GM04503 (cell line): Measurements from ENCODE around the gene SEC24B.

Source experiments
- DNase-seq: peaks from one replicate; pipeline ENCODE4 v3.0.0-alpha.2; 2012; ENCODE audit warnings: low read depth

Gene SEC24B

GRCh38 chr4:109433205-109434006, at the start of gene SEC24B:
Gene SEC24B, plus strand, starts transcription at chr4:109433815. Its CDS starts 55 bp downstream, at chr4:109433870.
- DNase-seq, result no peak

- DNase-seq, result no peak
Observed at GRCh38 chr4:109383823-109384222, 49.8 kb upstream of the SEC24B start.

DNA sequence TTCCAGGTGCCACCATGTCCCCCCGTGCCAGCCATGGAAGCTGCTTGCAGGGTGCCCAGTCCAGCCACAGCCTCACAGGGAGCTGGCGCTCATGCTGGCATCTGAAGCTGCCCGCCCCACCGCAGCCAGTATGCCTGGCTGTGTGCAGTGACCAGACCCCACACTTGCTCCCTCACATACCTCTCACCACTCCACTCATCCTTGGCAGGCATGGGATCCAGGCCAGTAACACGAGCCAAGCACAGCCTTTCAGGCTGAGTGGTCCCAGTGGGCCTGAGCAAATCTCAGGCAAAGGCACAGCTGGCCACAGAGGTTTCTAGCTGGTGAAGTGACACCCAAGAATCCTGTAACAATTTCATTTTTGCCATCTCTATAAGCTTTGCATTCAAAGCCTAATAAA, 48.4 kb upstream of the SEC24B start:
- no peak for DNase-seq

- no peak for DNase-seq
Observed at GRCh38 chr4:109389369-109390114, 44.1 kb upstream of the SEC24B start.

DNA sequence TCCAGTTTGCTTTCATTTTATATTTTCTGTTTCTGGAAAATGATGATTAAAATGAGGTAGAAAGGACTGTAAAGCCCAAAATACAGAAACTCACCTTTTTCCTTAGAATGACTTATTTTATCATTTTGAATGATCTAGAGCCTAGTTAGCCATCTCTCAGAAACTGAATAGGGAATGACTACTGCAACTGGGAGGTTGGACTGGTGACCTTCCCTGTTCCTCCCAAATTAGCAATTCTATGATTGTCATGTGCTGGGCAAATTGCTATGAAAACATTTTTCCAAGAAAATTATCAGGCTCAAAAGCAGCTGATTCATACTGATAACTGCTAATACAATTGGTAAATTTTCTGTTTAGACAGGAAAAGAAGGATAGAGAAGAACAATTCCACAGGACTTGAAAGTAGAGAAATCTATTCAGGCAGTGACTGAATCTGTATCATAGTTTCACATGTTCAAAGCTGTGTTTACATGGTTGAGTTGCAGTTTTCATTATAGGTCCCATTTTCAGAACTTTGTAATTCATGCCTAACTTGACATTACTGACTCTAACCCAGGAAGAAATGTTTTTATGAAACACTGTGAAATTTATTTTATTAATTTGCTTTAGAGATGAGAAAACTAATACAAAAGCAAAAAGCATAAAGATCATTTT, 43.4 kb upstream of the SEC24B start:
- DNase-seq, result no peak

- DNase-seq, result no peak
Observed at GRCh38 chr4:109395694-109396093, 37.9 kb upstream of the SEC24B start.

DNA sequence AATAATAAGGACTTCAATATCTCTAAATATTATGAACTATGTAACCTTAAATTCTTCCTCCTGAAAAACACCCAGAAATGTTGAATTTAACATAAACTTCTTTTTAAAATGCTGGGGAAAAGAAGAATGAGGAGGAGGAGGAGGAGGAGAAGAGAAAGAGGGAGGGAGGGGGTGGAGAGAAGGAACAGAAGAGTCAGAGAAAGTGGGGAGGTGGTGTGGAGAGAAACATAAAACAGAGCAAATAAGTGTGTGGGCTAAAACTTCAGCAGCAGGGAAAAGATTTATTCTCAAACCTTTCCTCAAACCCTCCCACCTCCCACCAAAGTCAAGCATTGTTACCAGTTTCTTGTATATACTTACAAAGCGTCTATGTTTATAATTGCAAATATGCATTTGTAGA, 34.7 kb upstream of the SEC24B start:
- no peak for DNase-seq

- DNase-seq, result no peak
Observed at GRCh38 chr4:109406337-109406931, 27.2 kb upstream of the SEC24B start.

DNA sequence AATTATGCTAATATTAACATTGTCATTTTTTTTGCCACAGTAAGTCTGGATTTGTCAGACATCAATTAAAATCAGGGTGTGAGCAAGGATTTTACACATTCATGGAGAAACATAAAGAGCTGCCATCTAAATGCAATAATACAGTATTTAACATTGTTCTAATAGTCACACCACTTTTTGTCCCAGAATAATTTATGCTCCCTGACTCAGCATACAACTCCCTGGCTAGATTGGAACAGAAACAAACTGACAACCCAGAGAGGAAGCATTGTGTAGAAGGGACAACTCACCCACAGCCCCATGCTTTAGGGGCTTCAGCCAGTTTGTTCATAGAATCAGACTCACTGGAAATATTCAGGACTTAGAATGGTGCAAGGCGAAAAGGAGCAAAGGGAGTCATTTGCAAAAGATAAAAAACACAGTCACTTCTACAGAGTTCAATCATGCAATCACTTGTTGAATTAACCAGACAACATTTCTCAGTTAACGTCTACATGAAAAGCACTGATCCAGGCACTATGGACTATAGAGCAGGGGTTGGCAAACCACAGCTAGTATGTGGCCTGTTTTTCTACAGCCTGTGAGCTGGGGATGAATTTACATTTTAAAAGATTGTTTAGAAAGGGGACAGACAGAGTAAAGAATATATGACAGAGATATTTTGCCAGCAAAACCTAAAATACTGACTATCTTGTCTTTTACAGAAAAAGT, 26.4 kb upstream of the SEC24B start:
- no peak for DNase-seq

GRCh38 chr4:109408711-109409110, 24.9 kb upstream of the SEC24B start:
- DNase-seq, result no peak

GRCh38 chr4:109410226-109410625, 23.4 kb upstream of the SEC24B start:
- DNase-seq, result no peak

DNA sequence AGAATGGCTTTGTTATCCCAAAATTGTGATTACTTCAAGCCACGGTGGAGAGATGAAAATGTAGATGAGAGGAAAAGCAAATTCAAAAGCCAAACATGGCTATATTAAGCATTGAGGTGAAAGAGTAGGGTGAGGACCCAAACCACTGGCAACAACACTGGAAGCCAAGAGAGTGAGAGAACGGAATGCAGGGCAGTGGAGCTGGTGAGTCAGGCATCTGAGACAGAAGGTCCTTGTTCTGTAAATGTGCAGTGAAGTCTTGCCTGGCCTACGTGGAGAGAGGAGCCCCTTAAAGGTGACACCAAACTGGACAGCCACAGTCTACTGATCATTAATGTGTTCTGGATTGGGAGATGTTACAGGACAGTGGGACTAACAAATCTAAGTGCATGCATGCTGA, 22.8 kb upstream of the SEC24B start:
- no peak for DNase-seq

GRCh38 chr4:109411964-109412363, 21.7 kb upstream of the SEC24B start:
- DNase-seq, result no peak

- no peak for DNase-seq
Observed at GRCh38 chr4:109412776-109413175, 20.8 kb upstream of the SEC24B start.

DNA sequence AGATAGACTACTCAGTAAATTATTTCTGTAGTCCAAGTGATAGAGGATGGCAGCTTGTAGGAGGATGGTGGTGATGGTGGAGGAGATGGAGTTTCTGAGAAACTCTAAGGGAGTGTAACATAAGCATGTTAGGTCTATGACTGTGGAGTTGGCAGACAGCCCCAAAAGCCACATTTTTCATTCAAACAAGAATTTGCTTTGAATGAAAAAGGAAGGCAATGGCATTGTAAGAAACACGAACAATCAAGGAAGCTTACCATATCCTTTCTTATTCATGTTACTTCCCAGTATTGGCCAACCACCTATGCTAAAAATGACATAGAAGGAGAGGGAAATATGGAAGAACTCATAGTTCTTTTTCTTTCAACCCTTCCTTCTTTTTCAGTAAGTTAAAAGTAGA, 18.7 kb upstream of the SEC24B start:
- DNase-seq, result no peak

GRCh38 chr4:109418588-109418987, 15.0 kb upstream of the SEC24B start:
- DNase-seq, result no peak

- no peak for DNase-seq
Observed at GRCh38 chr4:109419679-109420078, 13.9 kb upstream of the SEC24B start.

GRCh38 chr4:109424093-109424841, 9.3 kb upstream of the SEC24B start:
- no peak for DNase-seq

GRCh38 chr4:109425405-109425804, 8.2 kb upstream of the SEC24B start:
- DNase-seq, result no peak

- DNase-seq, result no peak
Observed at GRCh38 chr4:109429545-109429944, 4.1 kb upstream of the SEC24B start.

DNA sequence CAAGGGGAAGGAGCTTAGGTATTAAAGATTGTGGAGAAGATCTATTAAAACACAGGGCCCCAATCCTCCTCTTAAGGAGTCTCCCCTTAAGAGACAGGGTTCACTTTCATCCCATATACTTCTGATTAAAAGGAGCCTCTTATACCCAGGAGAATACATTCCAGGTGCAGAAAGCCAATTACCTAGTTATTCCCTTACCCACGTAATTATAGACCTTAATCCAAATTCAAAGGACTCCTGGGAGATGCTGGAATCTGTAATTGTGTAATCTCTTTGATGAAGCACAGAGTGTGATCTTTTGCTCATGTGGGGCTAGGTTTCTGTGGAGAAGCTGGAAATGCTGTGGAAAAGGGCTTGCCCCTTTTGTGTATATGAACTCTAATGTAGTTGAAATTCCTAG, 1.4 kb upstream of the SEC24B start:
- no peak for DNase-seq
